ENCODE measurements around the gene HIP1R. TPM values are rescaled to one million over a fixed set of nuclear protein-coding genes. Genes with fewer than 3 reads are reported as not detected.
A peak's percentile ranks its signal among the peaks of the same experiment; 100 is the strongest.

Gene HIP1R
- total and polyA plus RNA-seq, 2 of the 8 experiments (the other 6 are each of a cell fraction or from before 2014, with no cell fraction given), result 11.2 to 14.5 TPM

- peak; percentile 56 for TF ChIP-seq CHD7 (IDR thresholded peaks at IDR 0.05; ENCODE audit: insufficient replicate concordance, low read length)
- peak in 1 of 2 experiments; percentile 87; a peak in 2 of 4 replicates for TF ChIP-seq HDAC2 (IDR thresholded peaks at IDR 0.05; ENCODE audit: borderline replicate concordance in 1 of 2, low read depth in 2 of 2, low read length in 2 of 2)
- no peak for TF ChIP-seq SIRT6 (IDR thresholded peaks at IDR 0.05; ENCODE audit: low read length)
- TF ChIP-seq EZH2 (IDR thresholded peaks at IDR 0.05; ENCODE audit: low read depth, low read length, severe bottlenecking), result no peak
- no peak for TF ChIP-seq CBX8 (IDR thresholded peaks at IDR 0.05; ENCODE audit: borderline replicate concordance, low read depth, low read length)
- TF ChIP-seq POLR2A (IDR thresholded peaks at IDR 0.05; ENCODE audit: control extremely low read depth in 1 of 2, low read depth in 2 of 2, low read length in 2 of 2), result no peak
- peak; percentile 55 for TF ChIP-seq ASH2L (IDR thresholded peaks at IDR 0.05; ENCODE audit: low read length)
- peak; percentile 67; the same call in 1 of the 2 replicates for TF ChIP-seq TEAD4 (IDR thresholded peaks at IDR 0.05; ENCODE audit: low read depth, low read length)
- 0 out of 2 replicates have a peak, but pooled peaks have one; percentile 1 for TF ChIP-seq CEBPB (IDR thresholded peaks at IDR 0.05; ENCODE audit: low read depth, low read length)
- TF ChIP-seq SIX5 (IDR thresholded peaks at IDR 0.05; ENCODE audit: low read depth, low read length), result no peak
Observed at GRCh38 chr12:122871851-122872780, 36.9 kb downstream of the HIP1R start (continued).
